ENCODE data around the gene ZBTB42.

The ZBTB42 gene

GRCh38 chr14:104795781-104796686, 4.9 kb upstream of the ZBTB42 start:
- no peak for DNase-seq (ENCODE audit: low read depth in 2 of 2)

DNA sequence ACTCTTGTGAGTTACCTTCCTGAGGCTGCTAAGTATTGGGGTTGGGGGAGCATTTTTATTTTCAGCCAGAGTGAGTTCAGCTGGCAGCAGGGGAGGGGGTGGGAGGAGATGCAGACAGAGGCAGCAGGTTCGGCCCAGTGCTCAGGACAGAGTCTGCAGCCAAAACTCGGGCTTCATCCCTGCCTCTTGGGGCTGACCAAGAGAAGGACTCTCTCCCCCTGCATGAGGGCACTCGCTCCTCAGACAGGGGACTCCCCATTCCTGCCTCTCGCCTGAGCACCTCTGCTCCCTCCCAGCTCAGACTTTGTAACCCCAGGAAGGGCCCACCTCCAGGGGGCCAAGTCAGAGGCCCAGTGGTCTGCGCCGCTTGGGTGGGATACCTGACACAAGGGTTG, 4.2 kb upstream of the ZBTB42 start:
- DNase-seq (ENCODE audit: low read depth in 2 of 2): no peak

DNA sequence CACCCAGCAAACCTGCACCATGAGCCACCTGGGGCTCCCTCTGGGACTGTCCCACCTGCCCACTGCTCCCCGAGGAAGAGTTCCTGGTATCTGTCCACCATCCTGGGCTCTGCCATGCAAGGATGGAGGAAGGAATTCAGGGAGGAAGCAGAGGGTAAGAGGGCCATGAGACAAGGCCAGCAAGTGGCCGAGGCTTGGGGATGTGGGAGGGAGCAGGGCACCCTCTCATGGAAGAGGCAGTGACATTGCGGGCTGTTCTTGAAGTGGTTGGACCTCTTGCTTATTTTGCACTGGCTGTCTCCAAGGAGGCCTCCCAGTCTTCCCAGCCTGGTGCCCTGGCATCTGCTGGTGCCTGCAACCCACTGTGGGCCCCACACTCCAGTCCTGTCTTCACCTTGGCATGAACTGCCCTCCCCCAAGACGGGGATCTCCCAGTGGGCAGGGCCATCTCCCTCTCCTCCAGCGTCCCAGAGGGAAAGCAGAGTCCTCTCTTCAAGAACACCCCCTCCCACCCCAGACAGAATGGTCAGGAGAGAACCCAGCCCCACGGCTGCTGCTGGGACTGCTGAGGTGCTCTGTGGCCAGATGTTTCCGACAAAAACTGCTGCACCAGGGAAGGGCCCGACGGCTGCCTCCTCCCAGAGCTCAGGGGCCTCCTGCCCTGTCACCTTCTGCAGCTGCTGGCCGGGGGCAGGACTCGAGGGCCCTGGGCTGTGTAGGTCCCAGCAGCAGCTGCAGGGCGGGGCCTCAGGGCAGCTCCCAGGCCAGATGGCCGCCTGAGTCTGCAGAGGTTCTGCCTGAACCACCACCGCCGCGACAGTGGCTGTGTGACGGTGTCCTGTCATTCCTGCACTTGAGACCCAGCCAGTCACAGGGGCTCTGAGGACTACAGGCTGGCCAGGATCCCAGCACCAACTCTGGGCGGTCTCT, 3.5 kb upstream of the ZBTB42 start:
- no peak for DNase-seq (ENCODE audit: low read depth in 2 of 2)

- DNase-seq (ENCODE audit: low read depth in 2 of 2): no peak
Observed at GRCh38 chr14:104798300-104799243, 2.3 kb upstream of the ZBTB42 start.

GRCh38 chr14:104799244-104800014, 1.5 kb upstream of the ZBTB42 start:
- DNase-seq (ENCODE audit: low read depth in 2 of 2): no peak

- DNase-seq (ENCODE audit: low read depth in 2 of 2): peak; percentile 57 to 62
Observed at GRCh38 chr14:104800015-104800770, 708 bp upstream of the ZBTB42 start.

DNA sequence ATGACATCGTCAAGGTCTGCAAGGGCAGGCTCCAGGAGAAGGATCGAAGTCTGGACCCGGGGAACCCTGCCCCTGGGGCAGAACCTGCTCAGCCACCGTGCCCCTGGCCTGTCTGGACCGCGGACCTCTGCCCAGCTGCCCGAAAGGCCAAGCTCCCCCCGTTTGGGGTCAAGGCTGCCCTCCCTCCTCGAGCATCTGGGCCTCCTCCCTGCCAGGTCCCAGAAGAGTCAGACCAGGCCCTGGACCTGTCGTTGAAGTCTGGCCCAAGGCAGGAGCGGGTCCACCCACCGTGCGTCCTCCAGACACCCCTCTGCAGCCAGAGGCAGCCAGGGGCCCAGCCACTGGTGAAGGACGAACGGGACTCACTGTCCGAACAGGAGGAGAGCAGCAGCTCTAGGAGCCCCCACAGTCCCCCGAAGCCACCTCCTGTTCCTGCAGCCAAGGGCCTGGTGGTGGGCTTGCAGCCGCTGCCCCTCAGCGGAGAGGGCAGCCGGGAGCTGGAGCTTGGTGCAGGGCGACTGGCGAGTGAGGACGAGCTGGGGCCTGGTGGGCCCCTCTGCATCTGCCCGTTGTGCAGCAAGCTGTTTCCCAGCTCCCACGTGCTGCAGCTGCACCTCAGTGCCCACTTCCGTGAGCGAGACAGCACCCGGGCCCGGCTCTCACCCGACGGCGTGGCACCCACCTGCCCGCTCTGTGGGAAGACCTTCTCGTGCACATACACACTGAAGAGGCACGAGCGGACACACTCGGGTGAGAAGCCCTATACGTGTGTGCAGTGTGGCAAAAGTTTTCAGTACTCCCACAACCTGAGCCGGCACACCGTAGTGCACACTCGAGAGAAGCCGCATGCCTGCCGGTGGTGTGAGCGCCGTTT, 856 bp downstream of the ZBTB42 start:
- no peak for DNase-seq (ENCODE audit: low read depth in 2 of 2)

DNA sequence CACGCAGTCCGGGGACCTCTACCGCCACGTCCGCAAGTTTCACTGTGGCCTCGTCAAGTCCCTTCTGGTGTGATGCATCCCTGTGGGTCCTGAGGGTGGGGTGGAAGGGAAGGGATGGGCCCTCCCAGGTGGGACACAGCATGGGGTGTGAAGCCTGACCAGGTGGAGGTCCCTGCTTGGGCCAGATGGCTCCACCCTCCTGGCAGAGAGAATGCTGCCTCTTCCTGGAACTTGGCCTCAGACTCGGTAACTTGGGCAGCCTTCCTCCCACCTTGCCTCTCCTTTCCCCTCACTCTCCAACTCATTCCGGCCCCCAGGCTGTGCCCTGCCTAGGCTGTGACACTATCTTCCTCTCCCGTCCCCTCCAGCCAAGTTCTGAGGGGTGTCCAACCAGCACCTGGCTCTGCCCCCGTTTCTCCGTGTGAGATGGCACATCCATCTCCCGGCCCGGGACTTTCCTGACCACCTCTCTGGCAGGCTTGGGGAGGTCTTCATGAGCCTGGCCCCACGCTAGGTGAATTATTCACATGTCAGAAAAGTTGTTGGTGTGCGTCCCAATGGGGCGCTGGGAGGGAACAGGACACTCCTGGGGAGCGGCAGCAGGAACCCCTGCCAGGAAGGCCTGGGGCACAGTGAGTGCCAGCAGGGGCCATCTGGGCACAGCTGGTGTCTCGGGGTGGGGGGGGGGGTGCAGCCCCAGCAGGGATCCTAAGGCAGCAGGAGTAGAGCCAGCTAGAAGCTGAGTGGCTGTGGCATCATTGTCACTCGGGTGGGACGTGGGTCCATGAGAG, 1.7 kb downstream of the ZBTB42 start:
- no peak for DNase-seq (ENCODE audit: low read depth in 2 of 2)

- DNase-seq (ENCODE audit: low read depth in 2 of 2): no peak
Observed at GRCh38 chr14:104803280-104803911, 2.5 kb downstream of the ZBTB42 start.

- DNase-seq (ENCODE audit: low read depth in 2 of 2): no peak
Observed at GRCh38 chr14:104803912-104804410, 3.1 kb downstream of the ZBTB42 start.

GRCh38 chr14:104804481-104805325, 3.8 kb downstream of the ZBTB42 start:
- DNase-seq (ENCODE audit: low read depth in 2 of 2): no peak

GRCh38 chr14:104805326-104805678, 4.4 kb downstream of the ZBTB42 start:
- DNase-seq (ENCODE audit: low read depth in 2 of 2): peak; percentile 71 to 75

DNA sequence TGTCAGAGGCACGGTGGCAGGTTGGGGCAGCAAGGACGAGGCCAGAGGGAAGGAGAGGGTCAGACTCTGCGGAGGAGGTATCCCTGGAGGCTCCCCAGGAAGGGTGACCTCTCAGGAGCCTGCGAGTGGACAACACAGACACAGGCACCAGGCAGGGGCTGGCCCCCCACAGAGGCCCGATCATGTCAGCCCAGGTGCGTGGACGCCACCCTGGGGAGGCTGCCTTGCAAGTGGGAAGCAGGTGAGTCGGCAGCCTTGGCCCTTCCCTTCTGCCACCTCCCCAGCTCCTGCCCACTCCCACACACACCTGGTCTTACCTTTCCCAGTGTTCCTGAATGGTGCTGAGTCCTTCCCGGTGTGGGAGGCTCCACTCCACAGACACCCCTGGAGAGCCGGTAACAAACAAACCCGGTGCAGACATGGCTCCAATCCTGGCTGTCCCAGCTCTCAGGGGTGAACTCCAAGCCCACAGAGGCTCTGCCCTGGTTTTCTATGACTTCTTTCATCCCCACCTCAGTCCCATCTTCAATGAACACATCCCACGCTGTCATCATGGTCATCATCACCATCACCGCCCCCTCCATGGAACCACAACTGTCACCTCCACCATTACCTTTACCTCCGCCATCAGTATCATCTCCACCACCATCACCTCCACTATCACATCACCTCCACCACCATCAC, 5.2 kb downstream of the ZBTB42 start:
- DNase-seq (ENCODE audit: low read depth in 2 of 2): no peak

DNA sequence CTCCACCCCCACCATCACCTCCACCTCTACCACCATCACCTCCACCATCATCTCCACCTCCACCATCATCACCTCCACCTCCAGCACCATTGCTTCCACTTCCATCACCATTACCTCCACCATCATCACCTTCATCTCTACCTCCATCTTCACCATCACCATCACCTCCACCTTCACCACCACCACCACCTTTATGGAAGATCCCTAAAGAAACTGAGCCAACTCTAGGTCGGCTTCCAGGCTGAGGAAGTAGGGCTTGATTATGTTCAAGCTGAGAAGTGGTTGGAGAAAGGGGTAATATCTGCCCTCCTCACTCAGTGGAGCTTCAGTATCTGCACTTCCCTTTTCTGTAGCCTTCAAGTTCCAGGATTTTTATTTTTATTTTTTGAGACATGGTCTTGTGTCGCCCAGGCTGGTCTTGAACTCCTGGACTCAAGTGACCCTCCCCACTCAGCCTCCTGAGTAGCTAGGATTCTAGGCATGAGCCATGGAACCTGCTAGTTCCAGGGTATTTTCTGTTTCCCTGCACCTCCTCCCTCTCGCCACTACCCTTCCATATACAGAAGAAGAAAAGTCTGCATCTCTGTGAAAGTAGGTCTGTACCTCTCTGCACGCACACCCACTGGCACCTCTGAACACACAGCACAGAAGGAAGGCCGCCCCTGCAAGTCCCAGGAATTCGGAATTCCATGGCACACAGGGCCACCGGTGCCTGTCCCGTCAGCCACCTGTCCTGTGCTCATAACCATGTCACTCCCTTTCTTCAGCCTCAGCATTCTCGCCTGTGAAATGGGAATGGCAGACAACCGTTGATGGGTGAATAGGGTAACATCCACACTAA, 5.9 kb downstream of the ZBTB42 start:
- DNase-seq (ENCODE audit: low read depth in 2 of 2): no peak

DNA sequence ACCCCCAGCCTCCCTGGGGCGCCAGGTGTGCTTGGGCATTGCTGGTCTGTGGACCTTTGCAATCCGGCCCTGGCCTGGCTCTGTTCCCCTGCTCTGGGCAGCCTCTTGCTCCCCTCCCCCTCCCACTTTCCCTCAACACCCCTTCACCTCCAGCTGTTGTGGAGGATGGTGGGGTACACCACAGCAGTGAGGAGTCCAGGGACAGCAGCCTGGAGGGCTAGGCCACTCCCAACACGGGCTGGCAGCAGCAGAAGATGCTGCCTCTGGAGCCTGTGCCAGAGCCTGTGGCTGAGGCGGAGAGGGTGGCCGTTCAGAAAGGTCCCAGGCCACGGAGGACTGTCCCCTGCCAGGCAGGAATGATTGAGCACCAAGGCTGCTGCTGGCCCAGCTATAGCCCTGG, 7.6 kb downstream of the ZBTB42 start:
- DNase-seq (ENCODE audit: low read depth in 2 of 2): no peak
